IPS-NIHi7 (cell line): ENCODE data around the gene STEAP2.

ENCODE experiments used
- DNase-seq: peaks from one replicate; pipeline ENCODE4 v3.0.0; 2012; ENCODE audit warnings: mixed read lengths; ENCODE audit errors: extremely low spot score

Gene STEAP2

GRCh38 chr7:90270431-90271178 is 59.1 kb downstream of the STEAP2 start:
- DNase-seq, result no peak

DNA sequence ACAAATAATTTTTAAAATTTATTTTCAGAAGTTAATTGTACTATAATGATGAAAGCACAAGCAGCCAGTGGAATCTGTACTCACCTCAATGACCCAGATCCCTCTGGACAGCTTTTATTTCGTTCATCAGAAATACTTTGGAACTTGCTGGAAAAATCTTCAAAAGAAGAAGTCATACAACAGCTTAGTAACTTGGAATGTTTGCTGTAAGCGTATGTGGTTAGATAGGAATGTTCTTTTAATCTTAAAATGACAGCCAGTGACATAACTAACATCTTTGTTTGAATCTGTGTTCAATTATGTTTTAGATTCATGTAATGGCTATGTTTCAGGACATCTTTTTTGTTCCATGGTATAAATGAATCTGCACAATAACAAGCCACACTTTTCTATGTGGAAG is 60.2 kb downstream of the STEAP2 start:
- DNase-seq, result no peak

- no peak for DNase-seq
These were observed 60.7 kb downstream of the STEAP2 start for GRCh38 chr7:90272242-90272641.

GRCh38 chr7:90274161-90274560 is 62.6 kb downstream of the STEAP2 start:
- DNase-seq, result no peak

DNA sequence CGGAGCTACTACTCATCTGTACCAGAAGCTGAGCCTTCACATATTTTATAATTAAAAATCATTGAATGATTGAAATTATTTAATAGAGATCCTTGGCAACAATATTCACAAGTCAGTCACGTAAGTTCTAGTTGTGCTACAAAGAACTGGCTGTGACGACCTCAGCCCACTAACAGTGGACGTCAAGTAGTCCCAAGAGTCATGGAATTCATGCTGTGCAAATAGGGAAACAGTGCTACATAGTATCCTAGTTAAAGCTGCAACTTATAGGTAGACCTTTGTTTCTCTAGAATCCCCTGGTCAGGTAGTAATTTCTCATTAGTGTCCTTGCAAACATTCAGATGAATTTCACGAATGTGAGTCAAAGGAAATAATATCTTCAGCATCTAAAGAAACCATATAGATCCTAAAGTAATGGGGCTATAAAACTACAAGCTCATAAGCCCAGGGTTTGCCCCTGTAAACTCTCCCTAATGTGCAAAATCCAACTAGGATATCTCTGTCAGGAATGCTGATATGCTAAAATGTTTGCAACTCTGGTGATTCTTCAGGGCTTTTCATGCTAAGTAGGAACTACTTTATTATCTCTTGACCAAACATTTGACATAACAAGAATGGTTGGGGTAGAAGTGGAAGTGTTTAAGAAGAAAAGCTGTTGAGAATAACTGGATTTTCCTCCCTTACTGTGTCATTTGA is 64.6 kb downstream of the STEAP2 start:
- DNase-seq, result no peak
